K562 (cell line): Measurements from ENCODE around the gene RNF11. TPM values are rescaled to one million over a fixed set of nuclear protein-coding genes. Genes with fewer than 3 reads are reported as not detected.

Source experiments
- ATAC-seq: fragments of 200-7000 bp; cut with Tn5 transposase; 3 replicates; pipeline ENCODE4 v1.9.1; 2020; ENCODE audit warnings: moderate library complexity
- BruUV-seq: library from RNA; stranded (reverse); fragments of 400-500 nt; replicated peaks from 2 replicates; lab custom pipeline; 2021; lab: Mats Ljungman, UMichigan
- CTCF ChIA-PET: fragments of 300-600 bp; formaldehyde crosslinking; extraction: SDS; loops from one replicate; lab custom pipeline; 2021; ENCODE audit warnings: low intra/inter-chr PET ratio; lab: Yijun Ruan, JAX
- POLR2A ChIA-PET: fragments of 300-600, 350-650 bp; sonication (Branson Sonifier 250); formaldehyde crosslinking; extraction: SDS; loops from one replicate; lab custom pipeline; 2021; ENCODE audit warnings: antibody characterized with exemption, inconsistent platforms; lab: Yijun Ruan, JAX
- DNase-seq, 4 experiments: peaks; one replicate each; pipeline versions ENCODE4 v3.0.0 to v3.0.0-alpha.2; 2011 to 2018; ENCODE audit warnings: low spot score in 3 of 4, mixed read lengths in 3 of 4; ENCODE audit errors: extremely low read depth in 1 of 4
- FAIRE-seq: peaks from 2 replicates; lab custom pipeline; 2011; peaks lifted over from hg19 to GRCh38; lab: Jason Lieb, UNC
- H2AFZ ChIP-seq: 2 replicates; pipeline ENCODE4 v1.6.0; 2011; ENCODE audit warnings: low read depth, low read length, control low read depth, inconsistent platforms
- H3K27ac ChIP-seq: fragments of 200-600 bp; 3 replicates; pipeline ENCODE4 v1.8.0; 2011; ENCODE audit warnings: low read depth, mild to moderate bottlenecking, control low read depth, inconsistent platforms, low read length, moderate library complexity, mixed read lengths; ENCODE audit errors: extremely low read depth
- H3K27me3 ChIP-seq, 2 experiments: fragments of 300-600 bp in 1 of 2; 2 replicates in 1 of 2; 3 replicates in 1 of 2; pipeline versions ENCODE4 v1.6.0 to v1.8.0; 2011; ENCODE audit warnings: inconsistent platforms in 2 of 2, low read length in 2 of 2, mild to moderate bottlenecking in 1 of 2, mixed read lengths in 1 of 2, moderate library complexity in 1 of 2; ENCODE audit not compliant: control insufficient read depth in 2 of 2, insufficient read depth in 2 of 2
- H3K36me3 ChIP-seq: fragments of 300-600 bp; 3 replicates; pipeline ENCODE4 v1.8.0; 2011; ENCODE audit warnings: mild to moderate bottlenecking, low read length, inconsistent platforms; ENCODE audit not compliant: control insufficient read depth, insufficient read depth
- H3K4me1 ChIP-seq, 2 experiments: fragments of 200-600 bp in 1 of 2; replicated peaks in 1 of 2; 2 replicates in 1 of 2; 3 replicates in 1 of 2; pipeline versions ENCODE4 v1.5.1 to v1.8.0; 2011; ENCODE audit warnings: inconsistent platforms in 2 of 2, low read length in 2 of 2, mild to moderate bottlenecking in 1 of 2, mixed read lengths in 1 of 2, moderate library complexity in 1 of 2; ENCODE audit not compliant: control insufficient read depth in 2 of 2, insufficient read depth in 2 of 2
- H3K4me2 ChIP-seq: 2 replicates; pipeline ENCODE4 v1.6.1; 2011; ENCODE audit warnings: low read length, control low read depth, inconsistent platforms, mixed read lengths; ENCODE audit not compliant: insufficient read depth
- H3K4me3 ChIP-seq: fragments of 200-600 bp; sonication (generic), shearing (Covaris generic); 2 replicates; pipeline ENCODE4 v1.5.1; 2016; ENCODE audit warnings: control low read depth, inconsistent platforms
- H3K79me2 ChIP-seq: fragments of 200-600 bp; 3 replicates; pipeline ENCODE4 v1.8.0; 2011; ENCODE audit warnings: low read length, inconsistent platforms; ENCODE audit not compliant: control insufficient read depth, insufficient read depth
- H3K9ac ChIP-seq, 2 experiments: 2 replicates each; pipeline versions ENCODE4 v1.6.0 to v1.6.1; 2011; ENCODE audit warnings: low read depth in 2 of 2, low read length in 2 of 2, control low read depth in 1 of 2, inconsistent platforms in 1 of 2, mild to moderate bottlenecking in 1 of 2, mixed read lengths in 1 of 2; ENCODE audit not compliant: insufficient read depth in 1 of 2
- H3K9me1 ChIP-seq: one replicate; pipeline ENCODE4 v1.6.0; 2011; ENCODE audit warnings: inconsistent platforms, mild to moderate bottlenecking, low read length, moderate library complexity; ENCODE audit not compliant: control insufficient read depth, insufficient read depth
- H3K9me3 ChIP-seq: replicated peaks from 2 replicates; pipeline ENCODE4 v1.5.1; 2011; ENCODE audit warnings: low read depth, low read length, inconsistent platforms; ENCODE audit not compliant: control insufficient read depth, insufficient read depth
- H4K20me1 ChIP-seq: replicated peaks from 2 replicates; pipeline ENCODE4 v1.6.1; 2011; ENCODE audit warnings: low read length, inconsistent platforms, mixed read lengths; ENCODE audit not compliant: control insufficient read depth, insufficient read depth
- HIVEP1 ChIP-seq: fragments of 250-450 bp; sonication (Bioruptor Pico); IDR thresholded peaks from 2 replicates; pipeline ENCODE4 v1.4.0; 2020; ENCODE audit warnings: mild to moderate bottlenecking
- KAT7 ChIP-seq: sonication (generic); formaldehyde crosslinking; IDR thresholded peaks from 2 replicates; pipeline ENCODE4 v1.8.0; 2022; ENCODE audit warnings: missing genetic modification reagents, mild to moderate bottlenecking, borderline replicate concordance
- NR2F6 ChIP-seq: fragments of 450-650 bp; formaldehyde crosslinking; IDR thresholded peaks from 2 replicates; pipeline ENCODE4 v1.4.0; 2020; ENCODE audit warnings: mild to moderate bottlenecking
- PYGO2 ChIP-seq: fragments of 450-650 bp; IDR thresholded peaks from 2 replicates; pipeline ENCODE4 v1.6.1; 2016; ENCODE audit warnings: mild to moderate bottlenecking, missing genetic modification characterization, moderate library complexity, missing compliant biosample characterization
- SMAD4 ChIP-seq: fragments of 250-450 bp; sonication (Bioruptor Pico); conservative IDR thresholded peaks from 2 replicates; pipeline ENCODE4 v1.8.0; 2021; ENCODE audit warnings: inconsistent platforms, mild to moderate bottlenecking, moderate library complexity
- SNRNP70 ChIP-seq: fragments of 200-400 bp; formaldehyde crosslinking; optimal IDR thresholded peaks from 2 replicates; pipeline ENCODE3; 2017; ENCODE audit warnings: low read depth, low read length
- TCF7L2 ChIP-seq: fragments of 150-350 bp; IDR thresholded peaks from 2 replicates; pipeline ENCODE4 v1.6.1; 2016; ENCODE audit warnings: low read depth, mild to moderate bottlenecking, low read length, moderate library complexity
- WGBS: fragments of 100-300 bp; shearing (Covaris generic); methylation state at CpG from one replicate; pipeline ENCODE4 v1.1.6; 2016; ENCODE audit warnings: low coverage, mixed read lengths; ENCODE audit not compliant: insufficient coverage; ENCODE audit errors: missing lambda C conversion rate; 5-methylcytosine and 5-hydroxymethylcytosine counted together
- in situ Hi-C: fragments of 300-500 bp; cut with MboI; formaldehyde crosslinking; loops from 4 replicates; pipeline ENCODE4 v1.15.0; 2018; ENCODE audit warnings: inconsistent platforms, mixed read lengths
- intact Hi-C: fragments of 100-400 bp; cut with micrococcal nuclease; formaldehyde crosslinking; loops from 2 replicates; pipeline ENCODE4 v1.14.2; 2022
- polyA plus RNA-seq, 8 experiments: library from polyadenylated mRNA; depleted of rRNA in 4 of 8; stranded (reverse) in 5 of 8; unstranded in 3 of 8; fragments of >200 nt; fragmentation: Nextera tagmentation in 2 of 8; fragmentation: Illumina TruSeq in 1 of 8; extraction: Ambion mirVana in 2 of 8; extraction: Trizol in 1 of 8; gene quantifications; 2 replicates each; pipeline versions ENCODE4 v1.2.1 to v1.2.3, GENCODE V29; 2011 to 2014; ENCODE audit warnings: inconsistent platforms in 1 of 8, missing spikeins in 1 of 8
- total RNA-seq, 7 experiments: library from RNA; depleted of rRNA in 6 of 7; stranded (reverse); fragments of >200 nt in 6 of 7; fragmentation: Illumina TruSeq in 2 of 7; extraction: Trizol in 2 of 7; gene quantifications; 2 replicates each; pipeline versions ENCODE4 v1.2.1 to v1.2.3, GENCODE V29; 2011 to 2021; ENCODE audit warnings: low replicate concordance in 1 of 7
- TF ChIP-seq, protein P1 (sequence below): fragments of 250-450 bp; sonication (Bioruptor Pico); IDR thresholded peaks from 2 replicates; pipeline ENCODE4 v1.5.0; 2021

The RNF11 gene
- total and polyA plus RNA-seq, 9 of the 15 experiments (the other 6 are each of a cell fraction or from before 2014, with no cell fraction given): 5.7 to 34.3 (median 23.1) TPM

DNA sequence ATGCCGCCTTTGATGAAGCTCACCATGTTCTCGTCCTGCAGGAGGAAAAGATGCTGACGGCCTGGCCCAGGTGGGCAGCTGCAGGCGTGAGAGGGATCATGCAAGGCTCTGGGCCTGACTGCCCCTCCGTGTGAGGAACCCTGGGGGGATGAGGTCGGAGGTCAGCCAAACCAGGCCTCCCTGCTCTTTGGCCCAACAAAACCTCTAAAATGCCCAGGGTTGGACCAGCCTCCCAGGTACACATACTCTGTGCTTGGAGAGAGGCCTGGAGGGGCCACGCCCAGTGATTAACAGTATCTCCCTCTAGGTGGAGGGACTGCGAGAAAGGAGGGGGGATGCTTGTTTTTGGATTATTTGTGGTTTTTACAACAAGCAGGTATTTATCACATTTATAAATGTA is 73.2 kb downstream of the RNF11 start:
- Histone ChIP-seq H3K9me3 (no peaks in the 10 kb centered on the region; the same call in 1 of the 2 replicates), H4K20me1 (no peaks in the 10 kb centered on the region), H3K27me3 (no peaks in the 10 kb centered on the region), H2AFZ (no peak overlapping the region), H3K4me3 (no peak overlapping the region), H3K4me2 (no peak overlapping the region), H3K27ac (no peak overlapping the region), H3K9ac (peak overlapping the region in 1 of 2 experiments; percentile 59; a peak in 2 of 4 replicates), H3K9me1 (no peaks in the 10 kb centered on the region), H3K4me1 (peaks cover 13 to 36% of the 10 kb centered on the region in 2 experiments; a peak in 4 of 5 replicates), H3K36me3 (no peaks in the 10 kb centered on the region), H3K79me2 (no peaks in the 10 kb centered on the region)
- intact Hi-C loops (no loop called here), in situ Hi-C loops (no loop called here)
- WGBS: 60% methylated on average over 8 of the region's 8 CpGs
- ATAC-seq (no peak), DNase-seq (peak in 1 of 4 experiments; percentile 39), FAIRE-seq (no peak)
- ChIA-PET POLR2A (no interaction called here), CTCF (no interaction called here)
- TF ChIP-seq HIVEP1 (CRISPR knock-in tag) (no peak), KAT7 (CRISPR knock-in tag) (no peak), SMAD4 (CRISPR knock-in tag) (no peak), PYGO2 (tag) (no peak), SNRNP70 (no peak), TCF7L2 (no peak), NR2F6 (CRISPR knock-in tag) (no peak)
- TF ChIP-seq, protein P1, sequence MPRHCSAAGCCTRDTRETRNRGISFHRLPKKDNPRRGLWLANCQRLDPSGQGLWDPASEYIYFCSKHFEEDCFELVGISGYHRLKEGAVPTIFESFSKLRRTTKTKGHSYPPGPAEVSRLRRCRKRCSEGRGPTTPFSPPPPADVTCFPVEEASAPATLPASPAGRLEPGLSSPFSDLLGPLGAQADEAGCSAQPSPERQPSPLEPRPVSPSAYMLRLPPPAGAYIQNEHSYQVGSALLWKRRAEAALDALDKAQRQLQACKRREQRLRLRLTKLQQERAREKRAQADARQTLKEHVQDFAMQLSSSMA (CRISPR knock-in tag): no peak
- BruUV-seq: no TSS peak
